ENCODE data around the gene C1orf116. TPM values are rescaled to one million over a fixed set of nuclear protein-coding genes. Genes with fewer than 3 reads are reported as not detected.
A peak's percentile ranks its signal among the peaks of the same experiment; 100 is the strongest.

Gene C1orf116
- polyA plus RNA-seq, 1 of the 3 experiments (the other 2 are of a cell fraction), result 0.02 TPM

- no peaks in the 10 kb centered on the region for H3K36me3 ChIP-seq (replicated peaks in 1 of 2; ENCODE audit: control insufficient read depth in 1 of 2, insufficient read depth in 2 of 2, low read length in 1 of 2)
- CTCF ChIA-PET, result interaction anchor here (0.8 to 1.4 kb wide), 2 partner anchors 9 to 19 kb away, joined by 3 read pairs; no protein-coding TSS in a partner anchor
- no peak for TF ChIP-seq TCF12 (IDR thresholded peaks at IDR 0.05)
- no peak for TF ChIP-seq FOSL2 (IDR thresholded peaks at IDR 0.05; ENCODE audit: borderline replicate concordance, low read depth)
- no peak for TF ChIP-seq YY1 (IDR thresholded peaks at IDR 0.05; ENCODE audit: low read depth)
- TF ChIP-seq FOXJ3 (CRISPR knock-in tag; IDR thresholded peaks at IDR 0.05), result no peak
- no peak for TF ChIP-seq CHD2 (IDR thresholded peaks at IDR 0.05; ENCODE audit: low read length, partially characterized antibody)
- no peak for TF ChIP-seq RAD21 (IDR thresholded peaks at IDR 0.05; ENCODE audit: low read length)
- no peak for TF ChIP-seq USF1 (IDR thresholded peaks at IDR 0.05; ENCODE audit: borderline replicate concordance, low read depth)
Measured at GRCh38 chr1:207022996-207023679, 9.4 kb downstream of the C1orf116 start.

GRCh38 chr1:207021876-207022596, 10.5 kb downstream of the C1orf116 start:
- CTCF ChIA-PET, result interaction anchor here (0.8 to 1.4 kb wide), 4 partner anchors 8 to 109 kb away, joined by 3 read pairs; no protein-coding TSS in a partner anchor

More at GRCh38 chr1:207022996-207023679, 9.4 kb downstream of the C1orf116 start:
- no peaks in the 10 kb centered on the region for H4K20me1 ChIP-seq (ENCODE audit: insufficient read depth)
- no peak overlapping the region for H3K27ac ChIP-seq (ENCODE audit: low read depth in 2 of 2, low read length in 1 of 2)
- no peak overlapping the region for H3K4me3 ChIP-seq (ENCODE audit: low read depth in 2 of 2, low read length in 1 of 2)
- H3K27me3 ChIP-seq (ENCODE audit: insufficient read depth), result no peaks in the 10 kb centered on the region
- no peak overlapping the region for H3K9ac ChIP-seq
- WGBS (ENCODE audit: low lambda C conversion rate), result 84% methylated on average over 4 of the region's 8 CpGs
- no peaks in the 10 kb centered on the region for H3K9me2 ChIP-seq
- H3K79me2 ChIP-seq (ENCODE audit: insufficient read depth), result no peaks in the 10 kb centered on the region
- peaks cover 17% of the 10 kb centered on the region for H3F3A ChIP-seq (replicated peaks; ENCODE audit: insufficient read depth)
- POLR2A ChIA-PET, result no interaction called here
- no peaks in the 10 kb centered on the region for H3K9me3 ChIP-seq
- H2AFZ ChIP-seq (ENCODE audit: low read depth), result no peak overlapping the region
- H3K4me2 ChIP-seq, result no peak overlapping the region
- peaks cover 8 to 43% of the 10 kb centered on the region in 2 experiments for H3K4me1 ChIP-seq (ENCODE audit: control insufficient read depth in 1 of 2, insufficient read depth in 2 of 2, low read depth in 1 of 2, low read length in 1 of 2)
- no peak for DNase-seq

More at GRCh38 chr1:207021876-207022596, 10.5 kb downstream of the C1orf116 start:
- no peak for DNase-seq
- H3K27ac ChIP-seq (ENCODE audit: low read depth in 2 of 2, low read length in 1 of 2), result no peak overlapping the region
- no peaks in the 10 kb centered on the region for H3K9me2 ChIP-seq
- H4K20me1 ChIP-seq (ENCODE audit: insufficient read depth), result no peaks in the 10 kb centered on the region
- peaks cover 8 to 37% of the 10 kb centered on the region in 2 experiments for H3K4me1 ChIP-seq (ENCODE audit: control insufficient read depth in 1 of 2, insufficient read depth in 2 of 2, low read depth in 1 of 2, low read length in 1 of 2)
- H3K36me3 ChIP-seq (replicated peaks in 1 of 2; ENCODE audit: control insufficient read depth in 1 of 2, insufficient read depth in 2 of 2, low read length in 1 of 2), result no peaks in the 10 kb centered on the region
- H3K4me3 ChIP-seq (ENCODE audit: low read depth in 2 of 2, low read length in 1 of 2), result no peak overlapping the region
- no peak overlapping the region for H3K9ac ChIP-seq
- H3K79me2 ChIP-seq (ENCODE audit: insufficient read depth), result no peaks in the 10 kb centered on the region
- no peak overlapping the region for H2AFZ ChIP-seq (ENCODE audit: low read depth)
- 73% methylated on average over 12 of the region's 15 CpGs for WGBS (ENCODE audit: low lambda C conversion rate)
- H3K27me3 ChIP-seq (ENCODE audit: insufficient read depth), result no peaks in the 10 kb centered on the region
- no peak overlapping the region for H3K4me2 ChIP-seq
- TF ChIP-seq EZH2phosphoT487 (IDR thresholded peaks at IDR 0.05; ENCODE audit: borderline replicate concordance, low read depth) (no peak), REST (IDR thresholded peaks at IDR 0.05; ENCODE audit: low read depth, low read length) (peak; percentile 32; the same call in 1 of the 2 replicates)
- peaks cover 17% of the 10 kb centered on the region for H3F3A ChIP-seq (replicated peaks; ENCODE audit: insufficient read depth)
- no peaks in the 10 kb centered on the region for H3K9me3 ChIP-seq
- POLR2A ChIA-PET, result no interaction called here

Measured in SK-N-SH (cell line).